ENCODE data around the gene CCDC187.
"Not testable (repeated sequence)": the region's sequence is repeated elsewhere in the genome, so short reads cannot be mapped to it uniquely, and the experiment has no call there.

Gene CCDC187

DNA sequence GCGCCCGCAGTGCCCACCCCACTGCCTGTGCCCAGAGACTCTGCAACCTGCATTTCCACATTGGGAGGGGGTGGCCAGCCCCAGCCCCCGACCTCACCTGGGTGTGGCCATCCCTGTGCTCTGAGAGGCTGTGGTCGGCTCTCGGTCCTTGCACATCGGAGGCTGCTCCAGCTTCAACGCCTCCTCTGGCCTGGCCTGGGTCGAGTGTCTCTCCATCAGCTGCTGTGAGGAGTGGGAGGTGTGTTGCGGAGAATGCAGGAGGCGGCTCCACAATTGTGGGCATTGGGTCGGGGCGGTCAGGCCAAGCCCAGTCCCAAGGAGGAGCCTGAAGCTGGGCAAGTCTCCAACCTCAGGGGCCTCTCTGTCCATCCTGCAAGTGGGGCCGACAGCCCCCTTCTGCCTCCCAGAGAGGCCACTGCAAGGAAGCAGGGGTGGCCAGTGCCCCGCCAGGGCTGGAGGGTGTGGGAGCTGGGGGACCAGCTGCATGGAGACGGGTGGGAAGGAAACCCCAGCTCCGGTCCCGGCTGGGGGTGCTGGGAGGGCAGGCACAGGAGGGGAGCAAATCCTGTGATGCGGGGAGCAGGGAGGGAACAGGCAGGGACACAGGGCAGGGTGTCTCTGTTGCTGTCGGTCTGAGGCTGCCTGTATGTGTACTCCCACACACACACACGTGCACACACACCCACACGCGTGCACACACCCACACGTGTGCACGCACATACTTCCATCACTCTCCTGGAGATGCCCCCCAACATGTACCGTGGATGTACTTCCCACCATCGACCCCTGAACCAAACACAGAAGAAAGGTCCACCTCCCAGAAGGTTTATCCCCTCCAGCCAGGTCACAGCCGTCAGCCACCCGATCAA lies 28.9 kb downstream of the CCDC187 start:
- FAIRE-seq = no peak

DNA sequence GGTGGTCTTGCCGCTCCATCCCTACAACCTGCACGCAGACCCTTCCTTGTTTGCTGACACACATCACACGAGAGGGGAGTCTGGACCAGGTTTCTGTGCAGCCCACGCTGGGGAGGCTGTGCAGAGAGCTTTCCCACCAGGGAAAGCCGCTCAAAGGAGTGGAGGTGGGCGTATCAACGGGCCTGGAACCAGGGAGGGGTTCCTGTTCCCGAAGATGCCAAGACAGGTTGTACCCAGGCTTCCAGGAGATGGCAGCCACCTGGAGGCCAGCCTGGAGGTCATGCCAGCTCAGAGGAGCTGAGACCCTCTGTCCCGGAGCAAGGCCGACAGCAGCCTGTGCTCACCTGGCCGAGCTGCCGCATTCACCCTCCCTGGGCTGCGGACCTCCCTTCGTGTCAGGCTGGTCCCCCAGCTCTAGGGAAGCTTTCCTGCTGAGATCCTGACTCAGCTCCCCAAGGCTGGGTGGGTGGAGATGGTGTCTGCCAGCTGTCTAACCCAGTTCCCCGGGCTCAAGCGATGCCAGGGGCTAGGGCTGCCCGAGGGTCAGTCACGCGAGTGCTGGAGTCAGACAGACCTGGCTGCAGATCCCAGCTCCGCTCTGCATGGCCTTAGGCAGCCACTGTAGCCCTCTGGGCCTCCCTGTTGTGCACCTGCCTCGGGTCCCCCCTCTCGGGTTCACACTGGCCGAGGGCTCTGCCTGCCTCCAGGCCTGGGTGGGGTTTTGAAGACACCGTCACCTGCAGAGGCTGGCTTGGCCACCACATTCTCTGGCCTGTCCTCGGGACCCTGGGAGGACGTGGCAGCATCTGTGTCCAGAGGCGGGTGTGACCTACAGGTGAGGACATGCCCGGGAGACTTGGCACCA lies 29.7 kb downstream of the CCDC187 start:
- DNase-seq (ENCODE audit: extremely low spot score, insufficient read length, low read depth) (no peak), FAIRE-seq (no peak)

More for the DNA sequence above, 28.9 kb downstream of the CCDC187 start:
- no peak for DNase-seq (ENCODE audit: extremely low spot score, insufficient read length, low read depth)

DNA sequence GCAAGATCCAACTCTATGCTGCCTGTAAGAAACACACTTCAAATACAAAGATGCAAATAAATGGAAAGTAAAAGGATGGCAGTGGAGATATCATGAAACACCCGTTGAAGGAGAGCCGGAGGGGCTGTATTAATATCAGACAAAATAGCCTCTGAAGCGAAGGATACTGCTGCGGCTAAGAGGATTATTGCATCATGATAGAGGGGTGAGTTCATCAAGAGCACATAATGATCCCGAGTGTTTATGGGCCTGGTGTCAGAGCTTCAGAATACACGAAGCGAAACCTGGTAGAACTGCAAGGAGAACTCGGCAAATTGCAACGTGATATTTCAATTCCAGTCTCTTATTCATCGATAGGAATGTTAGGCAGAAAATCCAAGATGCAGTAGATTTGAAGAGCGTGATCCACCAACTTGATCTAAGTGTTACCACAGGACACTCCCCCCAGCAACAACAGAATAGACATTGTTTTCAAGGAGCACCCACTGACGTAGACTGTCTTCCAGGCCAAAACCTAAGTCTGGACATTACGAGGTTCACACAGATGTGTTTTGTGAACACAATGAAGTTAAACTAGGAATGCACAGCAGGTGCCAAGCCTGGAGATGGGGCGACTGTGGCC lies 30.5 kb downstream of the CCDC187 start:
- no peak for FAIRE-seq

DNA sequence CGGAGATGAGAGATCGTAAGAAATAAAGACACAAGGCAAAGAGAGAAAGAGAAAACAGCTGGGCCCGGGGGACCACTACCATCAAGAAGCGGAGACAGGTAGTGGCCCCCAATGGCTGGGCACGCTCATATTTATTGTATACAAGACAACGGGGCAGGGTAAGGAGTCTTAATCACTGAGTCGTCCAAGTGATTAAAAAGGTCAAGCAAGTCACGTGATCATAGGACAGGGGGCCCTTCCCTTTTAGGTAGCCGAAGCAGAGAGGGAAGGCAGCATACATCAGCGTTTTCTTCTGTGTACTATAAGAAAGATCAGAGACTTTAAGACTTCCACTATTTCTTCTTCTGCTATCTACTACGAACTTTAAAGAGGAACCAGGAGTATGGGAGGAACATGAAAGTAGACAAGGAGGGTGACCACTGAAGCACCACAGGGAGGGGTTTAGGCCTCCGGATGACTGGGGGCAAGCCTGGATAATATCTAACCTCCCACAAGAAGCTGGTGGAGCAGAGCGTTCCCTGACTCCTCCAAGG lies 33.7 kb downstream of the CCDC187 start:
- FAIRE-seq = no peak
- no peak for DNase-seq (ENCODE audit: extremely low spot score, insufficient read length, low read depth)

More for the DNA sequence above, 30.5 kb downstream of the CCDC187 start:
- DNase-seq (ENCODE audit: extremely low spot score, insufficient read length, low read depth) = no peak

DNA sequence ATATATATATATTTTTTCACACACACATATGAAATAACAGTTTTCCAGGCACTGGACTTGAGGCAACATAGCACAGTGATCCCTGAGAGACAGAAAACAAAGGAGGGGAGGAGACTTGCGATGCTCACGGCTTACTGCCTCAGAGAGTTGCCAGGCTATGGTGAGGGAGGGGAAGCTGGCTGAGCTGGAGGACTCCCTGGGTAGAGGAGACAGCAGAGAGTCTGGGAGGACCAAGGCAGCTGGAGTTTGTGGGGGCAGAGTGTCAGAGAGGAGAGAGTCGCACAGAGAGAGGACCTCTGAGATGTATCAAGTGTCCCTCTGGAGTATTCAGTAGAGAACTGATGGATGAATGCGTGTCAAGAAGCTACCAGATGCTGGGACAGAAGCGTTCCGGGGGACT lies 35.2 kb downstream of the CCDC187 start:
- FAIRE-seq (no peak), DNase-seq (ENCODE audit: extremely low spot score, insufficient read length, low read depth) (no peak)

DNA sequence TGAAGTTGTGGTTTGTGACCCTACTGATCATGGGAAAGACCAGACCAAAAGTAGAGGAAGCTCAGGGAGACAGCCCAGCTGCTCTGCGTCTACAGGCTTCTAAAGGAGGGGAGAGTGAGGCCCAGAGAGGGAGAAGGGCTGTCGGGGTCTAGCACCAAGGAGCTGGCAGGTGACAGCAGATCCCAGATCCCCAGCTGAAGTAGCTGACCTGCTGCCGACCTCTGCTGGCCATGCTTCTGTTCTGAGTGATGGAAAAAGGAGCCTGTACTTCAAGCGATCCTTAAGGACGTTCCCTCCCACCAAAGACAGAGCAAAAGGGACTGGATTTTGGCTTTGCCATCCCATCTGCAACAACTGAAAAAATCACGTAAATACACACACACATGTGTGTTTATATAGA lies 35.6 kb downstream of the CCDC187 start:
- DNase-seq (ENCODE audit: extremely low spot score, insufficient read length, low read depth) (no peak), FAIRE-seq (no peak)

DNA sequence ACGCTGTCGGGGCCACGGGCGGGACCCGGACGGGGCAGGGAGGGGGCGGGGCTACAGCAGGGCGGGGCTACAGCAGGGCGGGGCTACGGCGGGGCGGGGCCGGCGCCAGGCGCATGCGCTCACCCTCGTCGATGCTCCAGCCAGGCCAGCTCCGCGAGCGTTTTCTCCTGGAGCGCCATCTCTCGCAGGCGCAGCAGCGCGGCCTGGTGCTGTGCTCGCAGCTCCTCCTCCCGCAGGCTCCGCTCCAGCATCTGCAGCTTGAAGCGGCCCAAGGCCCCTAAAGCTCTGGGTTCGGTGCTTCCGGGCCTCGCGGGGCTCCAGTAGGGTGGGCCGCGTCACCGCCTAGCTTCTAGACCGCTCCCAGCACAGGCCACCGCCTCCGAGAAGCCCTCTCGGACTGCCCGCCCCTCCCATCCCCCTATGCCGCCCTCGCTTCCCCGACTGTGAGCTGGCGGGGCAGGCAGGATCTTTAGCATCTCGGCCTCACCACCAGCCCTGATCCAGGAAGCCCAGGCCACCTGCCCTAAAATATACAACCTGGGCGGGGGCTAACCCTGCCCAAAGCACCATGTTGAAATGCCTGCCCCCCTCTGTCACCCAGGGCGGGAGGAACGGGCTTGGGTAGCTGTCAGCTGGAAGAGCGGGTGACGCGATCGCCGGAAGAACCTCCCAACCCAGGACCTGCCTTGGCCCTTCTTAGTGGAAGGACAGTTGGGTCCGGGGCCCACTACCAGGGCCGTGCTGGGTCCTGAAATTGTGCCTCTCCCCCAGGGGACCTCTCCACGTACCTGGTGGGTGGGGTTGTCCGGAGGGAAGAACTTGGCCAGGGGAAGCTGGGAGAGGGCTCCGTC lies 36.4 kb downstream of the CCDC187 start:
- DNase-seq (ENCODE audit: extremely low spot score, insufficient read length, low read depth) = peak; percentile 97
- peak; percentile 89 for FAIRE-seq

DNA sequence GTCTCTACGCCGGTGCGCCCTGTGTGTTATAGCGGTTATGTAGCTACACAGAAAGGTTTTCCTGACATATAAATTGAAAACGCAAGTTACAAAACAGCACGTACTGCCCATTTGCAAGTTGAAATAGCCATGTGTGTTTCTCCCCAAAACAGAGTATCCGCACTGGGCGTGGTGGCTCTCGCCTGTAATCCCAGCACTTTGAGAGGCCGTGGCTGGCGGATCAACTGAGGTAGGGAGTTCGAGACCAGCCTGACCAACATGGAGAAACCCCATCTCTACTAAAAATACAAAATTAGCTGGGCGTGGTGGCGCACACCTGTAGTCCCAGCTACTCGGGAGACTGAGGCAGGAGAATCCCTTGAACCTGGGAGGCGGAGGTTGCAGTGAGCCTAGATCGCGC lies 37.3 kb downstream of the CCDC187 start:
- FAIRE-seq; DNase-seq (ENCODE audit: extremely low spot score, insufficient read length, low read depth): not testable (repeated sequence)

DNA sequence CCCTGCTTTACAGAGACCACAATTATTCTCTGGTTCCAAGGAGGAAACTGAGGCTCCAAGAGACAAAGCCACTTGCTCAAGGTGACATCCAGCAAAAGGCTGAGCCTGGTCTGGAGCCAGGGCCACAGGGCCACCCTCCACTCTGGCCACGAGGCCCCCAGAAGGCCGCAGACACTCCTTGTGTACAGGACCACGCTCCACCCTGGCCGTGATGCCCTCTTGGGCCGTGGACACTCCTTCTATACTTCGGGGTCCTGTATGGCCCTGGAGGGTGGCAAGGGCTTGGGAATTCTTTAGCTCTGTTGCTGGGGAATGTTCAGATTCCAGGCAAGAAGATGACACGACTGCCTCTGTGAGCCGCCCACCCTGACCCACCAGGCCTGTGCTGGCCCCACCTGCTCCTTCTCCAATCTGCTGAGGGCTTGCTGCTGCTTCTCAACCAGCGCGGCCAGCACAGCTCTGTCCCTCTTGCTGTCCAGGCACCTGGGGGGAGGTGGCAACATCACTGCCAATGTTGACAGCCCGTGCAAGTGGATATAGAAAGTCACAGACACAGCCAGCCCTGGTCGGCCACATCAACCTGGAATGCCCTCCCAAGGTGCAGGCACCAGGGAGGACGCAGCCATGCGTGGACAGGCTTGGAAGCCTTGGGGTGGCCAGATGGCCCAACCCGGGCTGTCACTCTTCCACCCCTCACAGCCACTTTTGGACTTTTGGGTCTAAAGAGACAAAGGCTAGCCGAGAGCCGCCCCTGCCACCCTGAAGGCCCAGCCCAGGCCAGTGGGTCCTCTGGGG lies 38.1 kb downstream of the CCDC187 start:
- FAIRE-seq (no peak), DNase-seq (ENCODE audit: extremely low spot score, insufficient read length, low read depth) (no peak)

DNA sequence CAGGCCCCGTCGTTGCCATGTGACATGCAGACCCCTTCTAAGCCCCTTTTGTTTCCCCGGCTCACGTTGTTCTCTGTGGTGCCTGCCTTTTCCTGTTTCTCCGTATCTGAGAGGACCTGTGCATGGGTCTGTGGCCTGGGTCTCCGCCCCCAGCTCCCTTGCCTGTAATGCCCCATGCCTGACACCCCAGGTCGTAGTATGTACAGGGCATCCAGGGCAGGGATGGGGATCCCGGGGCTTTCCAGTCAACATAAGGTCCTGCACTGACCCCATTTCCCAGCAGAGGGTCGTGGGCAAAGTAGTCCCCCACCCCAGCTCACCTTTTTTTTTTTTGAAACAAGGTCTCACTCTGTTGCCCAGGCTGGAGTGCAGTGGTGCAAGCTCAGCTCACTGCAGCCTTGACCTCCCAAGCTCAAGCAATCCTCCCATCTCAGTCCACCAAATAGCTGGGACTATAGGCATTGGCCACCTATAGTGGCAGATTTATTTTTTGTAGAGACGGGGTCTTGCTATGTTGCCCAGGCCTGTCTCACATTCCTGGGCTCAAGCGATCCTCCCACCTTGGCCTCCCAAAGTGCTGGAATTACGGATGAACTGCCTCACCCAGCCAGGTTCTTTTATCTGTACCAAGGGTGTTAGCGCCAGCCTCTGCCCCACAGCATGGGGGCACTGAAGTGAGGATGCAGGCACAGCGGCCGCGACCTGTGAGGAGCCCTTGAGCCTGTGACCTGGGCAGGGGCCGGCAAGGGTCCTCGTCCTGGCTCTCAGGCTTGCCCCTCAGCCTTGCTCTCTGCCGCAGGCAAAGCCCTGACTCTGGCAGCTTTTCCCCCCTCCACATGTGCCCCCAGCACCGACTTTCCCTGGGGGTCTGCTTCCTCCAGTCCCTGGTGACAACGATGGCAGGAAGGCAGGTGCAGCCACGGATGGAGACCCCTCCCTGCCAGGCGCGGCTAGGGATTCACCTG lies 39.2 kb downstream of the CCDC187 start:
- DNase-seq (ENCODE audit: extremely low spot score, insufficient read length, low read depth) (no peak), FAIRE-seq (no peak)

DNA sequence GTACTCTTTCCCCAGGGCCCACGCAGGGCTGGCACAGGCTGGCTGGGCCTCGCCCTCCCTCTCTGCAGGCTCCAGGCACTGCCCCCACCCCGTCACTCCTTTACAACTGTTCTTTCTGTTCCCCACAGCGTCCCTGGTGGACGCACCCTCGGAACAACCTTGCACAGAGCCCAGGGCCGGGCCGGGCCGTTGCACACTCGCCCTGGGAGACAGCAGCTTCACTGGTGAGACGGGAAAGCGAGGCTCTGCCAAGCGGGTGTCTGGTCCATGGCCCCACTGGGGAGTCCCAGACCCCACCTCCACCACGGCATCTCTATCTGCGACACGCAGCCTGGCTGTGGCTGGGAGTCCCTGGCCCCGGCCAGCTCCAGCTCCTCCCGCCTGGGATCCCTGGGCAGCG lies 39.9 kb downstream of the CCDC187 start:
- no peak for FAIRE-seq

DNA sequence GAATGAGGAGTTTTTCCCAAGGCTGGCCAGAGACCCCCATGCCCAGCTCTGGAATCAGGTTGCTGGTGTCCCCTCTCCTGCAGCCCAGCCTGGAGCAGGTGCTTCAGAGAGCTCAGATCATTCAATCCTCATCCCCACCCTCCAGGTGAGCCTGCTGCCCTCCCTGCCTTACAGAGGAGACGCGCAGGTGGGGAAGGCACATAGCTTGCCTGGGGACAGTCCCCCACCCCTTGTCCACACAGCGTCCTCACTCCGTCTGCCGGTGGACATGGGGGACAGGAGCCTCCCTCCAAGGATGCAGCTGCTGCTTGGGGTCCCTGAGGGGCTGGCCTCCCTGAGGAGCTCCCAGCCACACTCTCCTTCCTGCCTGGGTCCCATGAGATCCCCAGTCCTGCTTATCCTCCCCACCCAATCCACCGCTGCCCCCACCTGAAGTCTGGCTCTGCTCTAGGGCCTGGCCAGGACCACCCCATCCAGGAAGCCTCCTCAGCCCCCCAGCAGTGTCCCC lies 41.2 kb downstream of the CCDC187 start:
- DNase-seq (ENCODE audit: extremely low spot score, insufficient read length, low read depth) = no peak
- FAIRE-seq = no peak

More for the DNA sequence above, 39.9 kb downstream of the CCDC187 start:
- DNase-seq (ENCODE audit: extremely low spot score, insufficient read length, low read depth) = no peak

DNA sequence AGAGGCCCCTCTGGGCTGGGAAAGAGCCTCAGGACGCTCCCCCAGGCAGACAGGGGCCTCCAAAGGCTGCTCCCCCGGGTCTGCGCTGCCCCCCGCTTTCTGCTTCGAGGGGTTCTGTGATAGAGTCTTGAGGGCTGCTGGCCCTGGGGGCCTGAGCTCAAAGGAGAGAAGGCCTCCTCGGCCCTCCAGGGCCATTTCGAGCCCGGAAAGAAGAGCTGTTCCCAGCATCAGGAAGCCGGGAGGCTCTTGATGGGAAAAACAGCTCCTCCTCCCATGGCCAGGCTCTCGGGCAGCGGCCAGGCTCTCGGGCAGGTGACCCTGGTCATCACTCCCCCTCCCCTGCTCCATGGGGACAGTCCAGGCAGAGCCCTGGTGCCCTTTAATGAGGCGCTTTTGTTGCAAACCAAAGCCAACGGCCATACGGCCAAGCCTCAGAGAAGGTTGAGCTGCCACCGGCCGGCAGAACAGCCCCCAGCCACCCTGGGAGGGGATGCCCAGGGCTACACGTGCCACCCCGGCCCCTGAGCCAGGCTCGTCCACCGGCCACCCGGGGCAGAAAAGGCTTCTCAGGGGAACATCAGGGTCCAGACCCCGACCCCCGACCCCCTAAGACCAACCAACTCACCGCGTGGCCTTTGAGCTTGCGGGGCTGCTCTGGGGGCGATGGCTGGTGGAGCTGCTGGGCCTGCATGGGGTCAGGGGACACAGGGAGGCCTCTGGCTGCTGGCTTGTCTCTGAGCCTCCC lies 42.0 kb downstream of the CCDC187 start:
- DNase-seq (ENCODE audit: extremely low spot score, insufficient read length, low read depth) (no peak), FAIRE-seq (no peak)

DNA sequence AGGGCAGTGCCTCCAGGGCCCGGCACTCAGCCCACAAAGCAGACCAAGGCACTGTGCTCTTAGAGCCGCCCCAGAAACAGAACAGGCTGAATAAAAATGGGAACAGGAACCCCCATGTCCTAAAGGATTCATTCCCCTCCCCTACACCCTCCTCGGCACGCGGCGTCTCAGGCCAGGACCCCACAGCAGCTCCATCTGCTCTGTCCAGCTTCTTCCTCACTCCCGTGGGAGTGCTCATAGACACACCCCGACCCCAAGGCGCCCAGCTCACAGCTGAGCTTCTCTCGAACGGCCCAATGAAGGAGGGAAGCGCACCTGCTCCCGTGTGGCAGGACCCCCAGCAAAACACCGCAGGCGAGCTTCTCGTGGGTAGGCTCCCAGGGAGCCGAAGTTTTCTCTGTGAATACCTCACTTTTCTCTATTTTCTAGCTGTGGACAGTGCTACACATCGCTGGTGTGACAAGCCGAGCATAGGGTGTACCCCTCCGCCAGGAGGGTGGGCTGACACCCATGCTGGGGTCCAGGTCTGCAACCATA lies 42.9 kb downstream of the CCDC187 start:
- DNase-seq (ENCODE audit: extremely low spot score, insufficient read length, low read depth) (no peak), FAIRE-seq (no peak)

DNA sequence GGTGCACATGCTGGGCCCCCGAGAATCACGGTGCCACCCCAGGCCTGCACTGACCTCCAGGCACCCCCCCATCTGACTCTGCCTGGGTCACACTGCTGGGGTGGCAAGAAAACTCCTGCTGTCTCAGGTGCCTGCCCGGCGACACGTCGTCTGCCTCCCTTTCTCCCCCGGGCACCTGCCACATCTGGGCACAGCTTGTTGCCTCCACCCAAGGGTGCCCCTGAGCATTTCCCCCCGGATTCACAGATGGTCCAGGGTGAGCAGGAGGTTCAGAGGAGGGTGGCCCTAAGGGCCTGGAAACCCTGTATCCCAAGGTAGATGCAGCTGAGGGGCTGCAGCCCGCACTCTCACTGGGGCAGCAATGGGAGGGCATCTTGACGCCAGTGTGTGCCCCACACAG lies 43.4 kb downstream of the CCDC187 start:
- DNase-seq (ENCODE audit: extremely low spot score, insufficient read length, low read depth) (no peak), FAIRE-seq (no peak)

DNA sequence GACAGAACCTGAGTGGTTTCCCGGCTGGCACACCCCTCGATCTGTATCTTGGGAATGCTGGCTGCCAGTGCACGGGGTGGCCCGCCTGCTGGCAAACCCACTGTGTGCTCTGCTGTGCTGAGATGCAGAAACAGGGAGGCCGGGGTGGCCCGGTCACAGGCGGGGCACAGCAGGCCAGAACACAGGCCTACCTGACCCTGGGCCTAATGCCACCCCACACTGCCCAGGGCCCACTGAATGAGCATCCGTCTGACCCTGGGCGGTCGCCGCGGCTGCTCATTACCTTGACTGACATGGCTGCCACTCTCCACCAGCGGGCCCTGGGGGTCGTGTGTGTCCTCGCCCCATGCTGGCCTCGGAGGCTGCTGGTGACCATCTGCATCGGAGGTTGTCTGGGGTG lies 44.1 kb downstream of the CCDC187 start:
- FAIRE-seq (no peak), DNase-seq (ENCODE audit: extremely low spot score, insufficient read length, low read depth) (no peak)

DNA sequence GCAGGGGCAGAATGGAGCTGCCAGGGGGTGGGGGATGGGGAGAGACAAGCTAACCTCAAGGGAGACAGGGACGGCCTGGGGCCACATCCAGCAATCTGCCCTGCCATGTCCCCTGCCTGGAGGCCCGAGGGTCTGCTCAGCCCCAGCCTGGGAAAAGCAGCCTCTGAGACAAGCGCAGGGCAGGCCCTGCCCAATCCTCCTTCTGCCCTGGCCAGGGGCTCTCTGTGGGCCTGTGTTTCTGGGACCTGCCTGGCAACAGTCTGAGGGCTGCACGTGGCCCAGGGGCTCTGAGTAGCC lies 44.4 kb downstream of the CCDC187 start:
- FAIRE-seq = no peak
- no peak for DNase-seq (ENCODE audit: extremely low spot score, insufficient read length, low read depth)

All from GM18507 (cell line).